HFFc6 (cell line): ENCODE results near the gene PATZ1. TPM values are rescaled to one million over a fixed set of nuclear protein-coding genes. Genes with fewer than 3 reads are reported as not detected.

ENCODE experiments used
- DNase-seq: peaks from one replicate; pipeline ENCODE4 v3.0.0-alpha.2; 2018
- H3K27ac Mint-ChIP-seq: 2 replicates; pipeline ENCODE4 v1.8.0; 2020; ENCODE audit warnings: mild to moderate bottlenecking, mixed read lengths
- H3K27me3 Mint-ChIP-seq: 2 replicates; pipeline ENCODE4 v1.8.0; 2021; ENCODE audit warnings: mild to moderate bottlenecking, moderate library complexity, mixed read lengths; ENCODE audit not compliant: insufficient read depth
- H3K36me3 Mint-ChIP-seq: 2 replicates; pipeline ENCODE4 v1.8.0; 2021; ENCODE audit warnings: low read depth, mixed read lengths
- H3K4me1 Mint-ChIP-seq: 2 replicates; pipeline ENCODE4 v1.8.0; 2020; ENCODE audit warnings: low read depth, mixed read lengths
- H3K4me3 Mint-ChIP-seq: 2 replicates; pipeline ENCODE4 v1.8.0; 2020; ENCODE audit warnings: mild to moderate bottlenecking, moderate library complexity, mixed read lengths
- H3K9me3 Mint-ChIP-seq: 2 replicates; pipeline ENCODE4 v1.8.0; 2020; ENCODE audit warnings: mild to moderate bottlenecking, mixed read lengths
- CTCF ChIP-seq: fragments of 200-600 bp; sonication (generic); IDR thresholded peaks from 2 replicates; pipeline ENCODE4 v1.5.0; 2021; ENCODE audit warnings: antibody characterized with exemption, mild to moderate bottlenecking
- total RNA-seq, 6 experiments: library from RNA; stranded (reverse); fragmentation: NEBNext Ultra II Directional; extraction: Animal tissue kit (Norgen Biotek cat#: 25700); gene quantifications; 2 replicates in 1 of 6; 3 replicates in 5 of 6; pipeline ENCODE4 v1.2.3, GENCODE V29; 2021

The PATZ1 gene
- total RNA-seq, 6 experiments from 2014 or later: 12.4 to 16.0 (median 13.9) TPM

GRCh38 chr22:31284281-31285155 lies 61.6 kb downstream of the PATZ1 start:
- Mint-ChIP-seq H3K36me3 (no peaks in the 10 kb centered on the region), H3K9me3 (no peaks in the 10 kb centered on the region), H3K27ac (no peak overlapping the region), H3K4me3 (no peak overlapping the region), H3K4me1 (no peaks in the 10 kb centered on the region), H3K27me3 (no peaks in the 10 kb centered on the region; the same call in 1 of the 2 replicates)
- TF ChIP-seq CTCF: no peak
- no peak for DNase-seq

DNA sequence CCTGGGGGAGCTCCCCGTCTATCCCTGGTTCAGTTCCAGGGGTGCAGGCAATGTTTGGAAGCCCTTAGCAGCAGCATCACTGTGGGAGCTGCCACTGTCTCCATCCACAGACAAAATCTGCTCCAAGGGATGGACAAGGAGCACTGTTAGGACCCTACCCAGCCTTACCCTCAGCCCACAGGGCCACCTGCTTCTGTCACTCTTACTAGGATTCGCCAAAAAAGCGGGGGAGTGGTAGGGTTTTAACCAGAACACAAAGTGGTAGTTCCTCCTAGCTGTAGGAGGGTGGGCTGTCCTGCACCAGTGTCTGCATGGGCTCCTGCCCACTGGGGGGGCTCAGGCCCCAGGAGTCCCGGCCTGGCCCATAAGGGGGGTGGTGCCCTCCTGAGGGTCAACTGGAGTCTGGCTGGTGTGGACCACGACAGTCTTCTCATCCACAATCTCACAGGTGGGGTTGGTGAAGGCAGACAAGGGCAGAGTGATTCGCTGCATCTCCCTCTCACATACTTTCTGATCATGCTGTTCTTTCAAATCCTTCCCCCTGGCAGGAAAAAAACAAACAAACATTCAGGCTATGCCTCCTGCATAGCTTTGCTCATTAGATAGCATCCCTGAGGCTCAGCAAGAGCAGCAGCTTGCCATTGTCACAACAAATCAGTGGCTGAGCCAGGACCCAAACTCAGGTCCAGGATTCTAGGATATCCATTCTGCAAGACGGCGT lies 63.2 kb downstream of the PATZ1 start:
- H3K4me3 Mint-ChIP-seq: no peak overlapping the region
- no peak overlapping the region for H3K27ac Mint-ChIP-seq
- H3K9me3 Mint-ChIP-seq: no peaks in the 10 kb centered on the region
- no peak for DNase-seq
- TF ChIP-seq CTCF: no peak
- no peaks in the 10 kb centered on the region; the same call in none of the 2 replicates for H3K27me3 Mint-ChIP-seq
- no peaks in the 10 kb centered on the region for H3K36me3 Mint-ChIP-seq
- no peaks in the 10 kb centered on the region for H3K4me1 Mint-ChIP-seq

DNA sequence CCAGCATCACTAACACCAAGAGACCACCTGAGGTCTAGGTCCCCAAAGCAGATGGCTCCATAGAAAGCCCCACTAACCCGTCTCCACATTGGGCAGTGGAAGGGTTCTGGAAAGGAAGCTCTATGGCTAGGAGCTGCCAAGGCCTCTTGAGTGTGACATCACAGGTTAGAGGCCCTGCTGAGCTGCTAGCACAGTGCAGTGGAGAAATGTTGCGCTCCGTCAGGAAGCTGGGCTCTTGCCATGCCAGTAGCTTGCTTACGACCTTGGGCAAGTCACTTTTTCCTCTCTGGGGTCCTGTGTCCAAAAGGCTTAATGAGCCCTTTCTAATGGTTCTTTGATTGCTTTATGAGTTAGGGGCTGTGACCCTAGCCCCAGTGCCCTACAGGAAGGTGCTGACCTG lies 64.4 kb downstream of the PATZ1 start:
- H3K4me1 Mint-ChIP-seq: no peaks in the 10 kb centered on the region
- H3K36me3 Mint-ChIP-seq: no peaks in the 10 kb centered on the region
- H3K9me3 Mint-ChIP-seq: no peaks in the 10 kb centered on the region
- H3K27ac Mint-ChIP-seq: no peak overlapping the region
- no peak overlapping the region for H3K4me3 Mint-ChIP-seq
- TF ChIP-seq CTCF: no peak
- no peaks in the 10 kb centered on the region; the same call in none of the 2 replicates for H3K27me3 Mint-ChIP-seq
- no peak for DNase-seq

DNA sequence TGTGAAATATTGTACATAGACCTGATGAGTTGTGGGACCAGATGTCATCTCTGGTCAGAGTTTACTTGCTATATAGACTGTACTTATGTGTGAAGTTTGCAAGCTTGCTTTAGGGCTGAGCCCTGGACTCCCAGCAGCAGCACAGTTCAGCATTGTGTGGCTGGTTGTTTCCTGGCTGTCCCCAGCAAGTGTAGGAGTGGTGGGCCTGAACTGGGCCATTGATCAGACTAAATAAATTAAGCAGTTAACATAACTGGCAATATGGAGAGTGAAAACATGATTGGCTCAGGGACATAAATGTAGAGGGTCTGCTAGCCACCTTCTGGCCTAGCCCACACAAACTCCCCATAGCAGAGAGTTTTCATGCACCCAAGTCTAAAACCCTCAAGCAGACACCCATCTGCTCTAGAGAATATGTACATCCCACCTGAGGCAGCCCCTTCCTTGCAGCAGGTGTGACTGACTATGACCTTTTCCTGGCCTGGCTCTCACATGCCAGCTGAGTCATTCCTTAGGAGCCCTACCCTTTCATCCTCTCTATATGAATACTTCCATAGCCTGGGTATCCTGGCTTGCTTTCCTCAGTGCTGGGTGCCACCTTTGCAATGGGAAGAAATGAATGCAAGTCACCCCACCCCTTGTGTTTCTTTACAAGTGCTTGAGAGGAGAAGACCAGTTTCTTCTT lies 66.2 kb downstream of the PATZ1 start:
- Mint-ChIP-seq H3K36me3 (no peaks in the 10 kb centered on the region), H3K4me3 (no peak overlapping the region), H3K27me3 (no peaks in the 10 kb centered on the region; the same call in 1 of the 2 replicates), H3K27ac (no peak overlapping the region), H3K9me3 (no peaks in the 10 kb centered on the region), H3K4me1 (no peaks in the 10 kb centered on the region)
- no peak for TF ChIP-seq CTCF
- DNase-seq: no peak

- Mint-ChIP-seq H3K27me3 (no peaks in the 10 kb centered on the region; the same call in 1 of the 2 replicates), H3K4me1 (no peaks in the 10 kb centered on the region), H3K27ac (no peak overlapping the region), H3K36me3 (peaks cover under 1% of the 10 kb centered on the region; the same call in 1 of the 2 replicates), H3K9me3 (no peaks in the 10 kb centered on the region), H3K4me3 (no peak overlapping the region)
- DNase-seq: no peak
- no peak for TF ChIP-seq CTCF
Measured at GRCh38 chr22:31279327-31279669, 66.8 kb downstream of the PATZ1 start.
